K562 (cell line): ENCODE measurements around the gene CORIN. TPM values are rescaled to one million over a fixed set of nuclear protein-coding genes. Genes with fewer than 3 reads are reported as not detected.

Experiments used
- ATAC-seq: fragments of 200-7000 bp; cut with Tn5 transposase; 3 replicates; pipeline ENCODE4 v1.9.1; 2020; ENCODE audit warnings: moderate library complexity
- BruUV-seq: library from RNA; stranded (reverse); fragments of 400-500 nt; replicated peaks from 2 replicates; lab custom pipeline; 2021; lab: Mats Ljungman, UMichigan
- CTCF ChIA-PET: fragments of 300-600 bp; formaldehyde crosslinking; extraction: SDS; loops from one replicate; lab custom pipeline; 2021; ENCODE audit warnings: low intra/inter-chr PET ratio; lab: Yijun Ruan, JAX
- POLR2A ChIA-PET: fragments of 300-600, 350-650 bp; sonication (Branson Sonifier 250); formaldehyde crosslinking; extraction: SDS; loops from one replicate; lab custom pipeline; 2021; ENCODE audit warnings: antibody characterized with exemption, inconsistent platforms; lab: Yijun Ruan, JAX
- DNase-seq, 4 experiments: peaks; one replicate each; pipeline versions ENCODE4 v3.0.0 to v3.0.0-alpha.2; 2011 to 2018; ENCODE audit warnings: low spot score in 3 of 4, mixed read lengths in 3 of 4; ENCODE audit errors: extremely low read depth in 1 of 4
- FAIRE-seq: peaks from 2 replicates; lab custom pipeline; 2011; peaks lifted over from hg19 to GRCh38; lab: Jason Lieb, UNC
- H2AFZ ChIP-seq: 2 replicates; pipeline ENCODE4 v1.6.0; 2011; ENCODE audit warnings: low read depth, low read length, control low read depth, inconsistent platforms
- H3K27ac ChIP-seq: fragments of 200-600 bp; 3 replicates; pipeline ENCODE4 v1.8.0; 2011; ENCODE audit warnings: low read depth, mild to moderate bottlenecking, control low read depth, inconsistent platforms, low read length, moderate library complexity, mixed read lengths; ENCODE audit errors: extremely low read depth
- H3K27me3 ChIP-seq, 2 experiments: fragments of 300-600 bp in 1 of 2; 2 replicates in 1 of 2; 3 replicates in 1 of 2; pipeline versions ENCODE4 v1.6.0 to v1.8.0; 2011; ENCODE audit warnings: inconsistent platforms in 2 of 2, low read length in 2 of 2, mild to moderate bottlenecking in 1 of 2, mixed read lengths in 1 of 2, moderate library complexity in 1 of 2; ENCODE audit not compliant: control insufficient read depth in 2 of 2, insufficient read depth in 2 of 2
- H3K36me3 ChIP-seq: fragments of 300-600 bp; 3 replicates; pipeline ENCODE4 v1.8.0; 2011; ENCODE audit warnings: mild to moderate bottlenecking, low read length, inconsistent platforms; ENCODE audit not compliant: control insufficient read depth, insufficient read depth
- H3K4me1 ChIP-seq, 2 experiments: fragments of 200-600 bp in 1 of 2; replicated peaks in 1 of 2; 2 replicates in 1 of 2; 3 replicates in 1 of 2; pipeline versions ENCODE4 v1.5.1 to v1.8.0; 2011; ENCODE audit warnings: inconsistent platforms in 2 of 2, low read length in 2 of 2, mild to moderate bottlenecking in 1 of 2, mixed read lengths in 1 of 2, moderate library complexity in 1 of 2; ENCODE audit not compliant: control insufficient read depth in 2 of 2, insufficient read depth in 2 of 2
- H3K4me2 ChIP-seq: 2 replicates; pipeline ENCODE4 v1.6.1; 2011; ENCODE audit warnings: low read length, control low read depth, inconsistent platforms, mixed read lengths; ENCODE audit not compliant: insufficient read depth
- H3K4me3 ChIP-seq: fragments of 200-600 bp; sonication (generic), shearing (Covaris generic); 2 replicates; pipeline ENCODE4 v1.5.1; 2016; ENCODE audit warnings: control low read depth, inconsistent platforms
- H3K79me2 ChIP-seq: fragments of 200-600 bp; 3 replicates; pipeline ENCODE4 v1.8.0; 2011; ENCODE audit warnings: low read length, inconsistent platforms; ENCODE audit not compliant: control insufficient read depth, insufficient read depth
- H3K9ac ChIP-seq, 2 experiments: 2 replicates each; pipeline versions ENCODE4 v1.6.0 to v1.6.1; 2011; ENCODE audit warnings: low read depth in 2 of 2, low read length in 2 of 2, control low read depth in 1 of 2, inconsistent platforms in 1 of 2, mild to moderate bottlenecking in 1 of 2, mixed read lengths in 1 of 2; ENCODE audit not compliant: insufficient read depth in 1 of 2
- H3K9me1 ChIP-seq: one replicate; pipeline ENCODE4 v1.6.0; 2011; ENCODE audit warnings: inconsistent platforms, mild to moderate bottlenecking, low read length, moderate library complexity; ENCODE audit not compliant: control insufficient read depth, insufficient read depth
- H3K9me3 ChIP-seq: replicated peaks from 2 replicates; pipeline ENCODE4 v1.5.1; 2011; ENCODE audit warnings: low read depth, low read length, inconsistent platforms; ENCODE audit not compliant: control insufficient read depth, insufficient read depth
- H4K20me1 ChIP-seq: replicated peaks from 2 replicates; pipeline ENCODE4 v1.6.1; 2011; ENCODE audit warnings: low read length, inconsistent platforms, mixed read lengths; ENCODE audit not compliant: control insufficient read depth, insufficient read depth
- E2F6 ChIP-seq, 2 experiments: IDR thresholded peaks; 2 replicates each; pipeline ENCODE4 v1.6.1; 2011; ENCODE audit warnings: borderline replicate concordance in 1 of 2, control low read depth in 1 of 2, low read depth in 1 of 2, low read length in 1 of 2, mild to moderate bottlenecking in 1 of 2, mixed read lengths in 1 of 2, moderate library complexity in 1 of 2; ENCODE audit not compliant: insufficient read depth in 1 of 2, insufficient read length in 1 of 2, poor library complexity in 1 of 2, severe bottlenecking in 1 of 2; ENCODE audit errors: extremely low read depth in 1 of 2
- E2F8 ChIP-seq: fragments of 450-650 bp; IDR thresholded peaks from 2 replicates; pipeline ENCODE4 v1.7.1; 2018; ENCODE audit warnings: mild to moderate bottlenecking, low read depth; ENCODE audit not compliant: partially characterized antibody
- ELF2 ChIP-seq: fragments of 250-450 bp; sonication (Bioruptor Pico); IDR thresholded peaks from 2 replicates; pipeline ENCODE4 v1.5.0; 2021; ENCODE audit warnings: mild to moderate bottlenecking
- MEF2A ChIP-seq: IDR thresholded peaks from 2 replicates; pipeline ENCODE4 v1.6.1; 2011; ENCODE audit warnings: low read depth, mild to moderate bottlenecking, low read length, moderate library complexity; ENCODE audit not compliant: control insufficient read depth
- NR2F6 ChIP-seq: fragments of 450-650 bp; formaldehyde crosslinking; IDR thresholded peaks from 2 replicates; pipeline ENCODE4 v1.4.0; 2020; ENCODE audit warnings: mild to moderate bottlenecking
- RBM15 ChIP-seq: fragments of 200-400 bp; formaldehyde crosslinking; IDR thresholded peaks from 2 replicates; pipeline ENCODE4 v1.6.1; 2018; ENCODE audit warnings: mild to moderate bottlenecking, low read length, moderate library complexity; ENCODE audit not compliant: insufficient read depth
- SNAPC5 ChIP-seq: fragments of 250-450 bp; sonication (Bioruptor Pico); IDR thresholded peaks from 2 replicates; pipeline ENCODE4 v1.8.0; 2021; ENCODE audit warnings: moderate library complexity, mild to moderate bottlenecking, inconsistent platforms
- U2AF2 ChIP-seq: fragments of 200-400 bp; formaldehyde crosslinking; optimal IDR thresholded peaks from 2 replicates; pipeline ENCODE3; 2017; ENCODE audit warnings: low read depth, mild to moderate bottlenecking, low read length
- ZNF586 ChIP-seq: fragments of 450-650 bp; formaldehyde crosslinking; conservative IDR thresholded peaks from 2 replicates; pipeline ENCODE4 v1.4.0; 2020; ENCODE audit warnings: mild to moderate bottlenecking, moderate library complexity
- ZNF76 ChIP-seq: fragments of 250-450 bp; sonication (Bioruptor Pico); IDR thresholded peaks from 2 replicates; pipeline ENCODE4 v1.4.0; 2020; ENCODE audit warnings: mild to moderate bottlenecking, moderate library complexity, borderline replicate concordance
- WGBS: fragments of 100-300 bp; shearing (Covaris generic); methylation state at CpG from one replicate; pipeline ENCODE4 v1.1.6; 2016; ENCODE audit warnings: low coverage, mixed read lengths; ENCODE audit not compliant: insufficient coverage; ENCODE audit errors: missing lambda C conversion rate; 5-methylcytosine and 5-hydroxymethylcytosine counted together
- in situ Hi-C: fragments of 300-500 bp; cut with MboI; formaldehyde crosslinking; loops from 4 replicates; pipeline ENCODE4 v1.15.0; 2018; ENCODE audit warnings: inconsistent platforms, mixed read lengths
- intact Hi-C: fragments of 100-400 bp; cut with micrococcal nuclease; formaldehyde crosslinking; loops from 2 replicates; pipeline ENCODE4 v1.14.2; 2022
- polyA plus RNA-seq, 8 experiments: library from polyadenylated mRNA; depleted of rRNA in 4 of 8; stranded (reverse) in 5 of 8; unstranded in 3 of 8; fragments of >200 nt; fragmentation: Nextera tagmentation in 2 of 8; fragmentation: Illumina TruSeq in 1 of 8; extraction: Ambion mirVana in 2 of 8; extraction: Trizol in 1 of 8; gene quantifications; 2 replicates each; pipeline versions ENCODE4 v1.2.1 to v1.2.3, GENCODE V29; 2011 to 2014; ENCODE audit warnings: inconsistent platforms in 1 of 8, missing spikeins in 1 of 8
- total RNA-seq, 7 experiments: library from RNA; depleted of rRNA in 6 of 7; stranded (reverse); fragments of >200 nt in 6 of 7; fragmentation: Illumina TruSeq in 2 of 7; extraction: Trizol in 2 of 7; gene quantifications; 2 replicates each; pipeline versions ENCODE4 v1.2.1 to v1.2.3, GENCODE V29; 2011 to 2021; ENCODE audit warnings: low replicate concordance in 1 of 7

CORIN gene
- total and polyA plus RNA-seq, 9 of the 15 experiments (the other 6 are each of a cell fraction or from before 2014, with no cell fraction given), result 0.04 to 0.31 (median 0.08) TPM; not detected in 4

- H3K4me3 ChIP-seq, result no peak overlapping the region
- no peaks in the 10 kb centered on the region for H4K20me1 ChIP-seq
- no peak for DNase-seq
- 7% methylated on average over 5 of the region's 5 CpGs for WGBS
- in situ Hi-C loops, result no loop called here
- no peak overlapping the region for H2AFZ ChIP-seq
- no peaks in the 10 kb centered on the region for H3K36me3 ChIP-seq
- no peak for FAIRE-seq
- no peak overlapping the region for H3K4me2 ChIP-seq
- no peak overlapping the region for H3K9ac ChIP-seq
- ATAC-seq, result no peak
- ChIA-PET CTCF (no interaction called here), POLR2A (no interaction called here)
- H3K79me2 ChIP-seq, result no peaks in the 10 kb centered on the region
- no peaks in the 10 kb centered on the region for H3K4me1 ChIP-seq
- no peaks in the 10 kb centered on the region for H3K9me3 ChIP-seq
- no peak for TF ChIP-seq MEF2A
- TF ChIP-seq ZNF586, result no peak
- no peak for TF ChIP-seq NR2F6 (CRISPR knock-in tag)
- TF ChIP-seq U2AF2, result no peak
- TF ChIP-seq RBM15, result no peak
- no peak for TF ChIP-seq ELF2 (CRISPR knock-in tag)
- no peak for TF ChIP-seq E2F8
- no peak for TF ChIP-seq E2F6 (IDR thresholded peaks at IDR 0.05; ENCODE audit: borderline replicate concordance in 1 of 2, extremely low read depth in 1 of 2, insufficient read depth in 1 of 2, insufficient read length in 1 of 2, low read depth in 1 of 2, low read length in 1 of 2, poor library complexity in 1 of 2, severe bottlenecking in 1 of 2)
- TF ChIP-seq SNAPC5 (CRISPR knock-in tag), result no peak
- TF ChIP-seq ZNF76 (CRISPR knock-in tag), result no peak
- intact Hi-C loops, result loop anchor here (1.0 kb wide), 1 partner anchor 263 kb away; no protein-coding TSS in a partner anchor
- peaks cover 0 to 4% of the 10 kb centered on the region in 2 experiments; a peak in 1 of 5 replicates for H3K27me3 ChIP-seq
- H3K9me1 ChIP-seq, result no peaks in the 10 kb centered on the region
- no TSS peak for BruUV-seq
- no peak overlapping the region for H3K27ac ChIP-seq
These were observed 167.9 kb downstream of the CORIN start for GRCh38 chr4:47669946-47670345.
